ENCODE data around the gene SNX1. TPM values are rescaled to one million over a fixed set of nuclear protein-coding genes. Genes with fewer than 3 reads are reported as not detected.
A peak's percentile ranks its signal among the peaks of the same experiment; 100 is the strongest.

Gene SNX1
- total and polyA plus RNA-seq, 9 donors: 51.5 to 139 (median 125) TPM

- peak in 1 of 5 donors; percentile 17 for DNase-seq
- Histone ChIP-seq H3K27ac (no peak overlapping the region), H3K9me3 (no peaks in the 10 kb centered on the region), H3K36me3 (no peaks in the 10 kb centered on the region), H3K4me3 (no peak overlapping the region), H3K27me3 (no peaks in the 10 kb centered on the region), H3K4me1 (ENCODE audit: insufficient read depth) (peaks cover 9% of the 10 kb centered on the region)
- TF ChIP-seq CTCF (IDR thresholded peaks at IDR 0.05): no peak
- no peak for TF ChIP-seq POLR2A (IDR thresholded peaks at IDR 0.05)
- TF ChIP-seq EP300 (IDR thresholded peaks at IDR 0.05): no peak
- intact Hi-C loops (cut with DNase I): no loop called here
- 83 to 92% (median 84%) methylated on average over 11 of the region's 11 CpGs for WGBS, 3 donors
These were observed 62.8 kb downstream of the SNX1 start for GRCh38 chr15:64158363-64159134.

GRCh38 chr15:64161688-64162477, 66.1 kb downstream of the SNX1 start:
- Histone ChIP-seq H3K4me1 (ENCODE audit: insufficient read depth) (peaks cover 9% of the 10 kb centered on the region), H3K4me3 (peak overlapping the region; percentile 86), H3K27me3 (no peaks in the 10 kb centered on the region), H3K9me3 (no peaks in the 10 kb centered on the region), H3K27ac (peak overlapping the region; percentile 3 to 23), H3K36me3 (no peaks in the 10 kb centered on the region)
- intact Hi-C loops (cut with DNase I): no loop called here
- 21 to 38% (median 21%) methylated on average over 12 of the region's 12 CpGs for WGBS, 3 donors
- no peak for DNase-seq
- TF ChIP-seq CTCF (IDR thresholded peaks at IDR 0.05): no peak
- TF ChIP-seq EP300 (IDR thresholded peaks at IDR 0.05): no peak
- no peak for TF ChIP-seq POLR2A (IDR thresholded peaks at IDR 0.05)

- no peaks in the 10 kb centered on the region for H3K9me3 ChIP-seq
- TF ChIP-seq POLR2A (IDR thresholded peaks at IDR 0.05): no peak
- TF ChIP-seq CTCF (IDR thresholded peaks at IDR 0.05): no peak
- TF ChIP-seq EP300 (IDR thresholded peaks at IDR 0.05): no peak
- DNase-seq: no peak
- no peaks in the 10 kb centered on the region for H3K27me3 ChIP-seq
- H3K4me1 ChIP-seq (ENCODE audit: insufficient read depth): peaks cover 9% of the 10 kb centered on the region
- peak overlapping the region; percentile 3 to 74 for H3K27ac ChIP-seq
- peak overlapping the region; percentile 86 for H3K4me3 ChIP-seq
- WGBS, 3 donors: 1 to 2% (median 1%) methylated on average over 20 to 21 of the region's 21 CpGs
- H3K36me3 ChIP-seq: no peaks in the 10 kb centered on the region
- intact Hi-C loops (cut with DNase I): no loop called here
These were observed 66.7 kb downstream of the SNX1 start for GRCh38 chr15:64162478-64162868.

GRCh38 chr15:64162869-64163658, 67.3 kb downstream of the SNX1 start, which contains the start of gene PPIB:
Gene PPIB, minus strand, starts transcription at chr15:64163022. Its CDS starts 36 bp downstream, at chr15:64162986.
- Histone ChIP-seq H3K9me3 (no peaks in the 10 kb centered on the region), H3K4me1 (ENCODE audit: insufficient read depth) (peaks cover 9% of the 10 kb centered on the region), H3K36me3 (no peaks in the 10 kb centered on the region), H3K4me3 (peak within 1 kb of the TSS; percentile 86), H3K27me3 (no peaks in the 10 kb centered on the region), H3K27ac (peak within 1 kb of the TSS; percentile 3 to 74)
- WGBS, 3 donors: 0 to 1% (median 1%) methylated on average over 58 to 69 of the region's 69 CpGs
- TF ChIP-seq POLR2A (IDR thresholded peaks at IDR 0.05): peak; percentile 77
- no peak for TF ChIP-seq EP300 (IDR thresholded peaks at IDR 0.05)
- peak in 2 of 3 donors; percentile 43 to 46 for TF ChIP-seq CTCF (IDR thresholded peaks at IDR 0.05)
- intact Hi-C loops (cut with DNase I): no loop called here
- DNase-seq: peak; percentile 97 to 99 (median 97)
